Chondrocyte (in vitro differentiated cells): Measurements from ENCODE around the gene ZNF397. TPM values are rescaled to one million over a fixed set of nuclear protein-coding genes. Genes with fewer than 3 reads are reported as not detected.

Source experiments
- DNase-seq: peaks from one replicate; pipeline ENCODE4 v3.0.0; 2021; ENCODE audit warnings: mixed read lengths, low spot score
- H3K27ac Mint-ChIP-seq: one replicate; pipeline ENCODE4 v1.8.0; 2021; ENCODE audit warnings: mild to moderate bottlenecking, moderate library complexity, mixed read lengths; ENCODE audit not compliant: unreplicated experiment
- H3K27me3 Mint-ChIP-seq: 2 replicates; pipeline ENCODE4 v1.8.0; 2021; ENCODE audit warnings: low read depth, mixed read lengths
- H3K36me3 Mint-ChIP-seq: 2 replicates; pipeline ENCODE4 v1.8.0; 2021; ENCODE audit warnings: low read depth, mixed read lengths
- H3K4me1 Mint-ChIP-seq: 2 replicates; pipeline ENCODE4 v1.8.0; 2021; ENCODE audit warnings: low read depth, mild to moderate bottlenecking, mixed read lengths
- H3K4me3 Mint-ChIP-seq: one replicate; pipeline ENCODE4 v1.8.0; 2021; ENCODE audit warnings: mild to moderate bottlenecking, moderate library complexity, mixed read lengths; ENCODE audit not compliant: unreplicated experiment
- H3K9me3 Mint-ChIP-seq: 2 replicates; pipeline ENCODE4 v1.8.0; 2021; ENCODE audit warnings: low read depth, mixed read lengths
- total RNA-seq: library from RNA; stranded (reverse); gene quantifications from 3 replicates; pipeline ENCODE4 v1.2.1, GENCODE V29; 2021
- TF ChIP-seq, protein P1 (sequence below): fragments of 200-600 bp; sonication (generic); IDR thresholded peaks from 2 replicates; pipeline ENCODE4 v1.5.0; 2021; ENCODE audit warnings: antibody characterized with exemption, mild to moderate bottlenecking, moderate library complexity

Gene ZNF397
- total RNA-seq, 1 donor from 2014 or later, result 12.1 TPM

DNA sequence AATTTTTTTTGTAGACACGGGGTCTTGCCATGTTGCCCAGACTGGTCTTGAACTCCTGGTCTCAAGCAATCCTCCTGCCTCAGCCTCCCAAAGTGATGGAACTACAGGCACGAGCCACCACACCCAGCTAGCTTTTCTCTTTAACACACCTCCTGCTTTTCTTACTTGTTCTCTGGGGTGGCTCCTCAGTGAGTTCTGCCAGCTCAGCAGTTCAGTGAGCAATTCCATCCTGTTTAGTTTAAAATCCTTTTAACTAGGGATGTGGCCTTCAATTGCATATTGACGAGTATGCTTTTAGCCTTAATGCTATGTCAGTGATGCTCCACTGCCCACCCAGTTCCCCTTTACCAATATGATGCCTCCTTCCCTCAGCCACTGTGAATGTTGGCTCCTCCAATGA is 16.1 kb downstream of the ZNF397 start:
- Mint-ChIP-seq H3K36me3 (peaks cover 55% of the 10 kb centered on the region), H3K27me3 (no peaks in the 10 kb centered on the region)

DNA sequence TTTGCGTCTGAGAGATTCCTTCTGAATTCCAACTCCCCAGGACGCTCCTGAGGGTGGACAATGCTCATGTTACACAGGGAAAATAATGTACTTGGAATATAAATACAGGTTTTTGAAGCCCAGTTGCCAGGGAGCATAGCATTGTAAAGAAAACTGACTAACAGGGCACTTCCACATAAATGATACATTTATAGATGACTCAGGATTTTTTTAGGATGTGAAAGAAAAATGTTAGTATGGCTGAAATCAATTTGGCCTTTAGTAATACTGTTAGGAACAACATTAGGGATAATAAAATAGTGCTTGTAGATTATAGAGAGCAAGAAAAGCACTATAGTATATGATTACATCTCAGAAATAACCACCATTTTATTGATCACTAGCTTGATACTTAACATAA is 23.6 kb downstream of the ZNF397 start:
- Mint-ChIP-seq H3K27me3 (no peaks in the 10 kb centered on the region), H3K9me3 (peaks cover 11% of the 10 kb centered on the region), H3K36me3 (peaks cover 50% of the 10 kb centered on the region), H3K27ac (no peak overlapping the region), H3K4me3 (no peak overlapping the region), H3K4me1 (no peaks in the 10 kb centered on the region)
- TF ChIP-seq, protein P1, sequence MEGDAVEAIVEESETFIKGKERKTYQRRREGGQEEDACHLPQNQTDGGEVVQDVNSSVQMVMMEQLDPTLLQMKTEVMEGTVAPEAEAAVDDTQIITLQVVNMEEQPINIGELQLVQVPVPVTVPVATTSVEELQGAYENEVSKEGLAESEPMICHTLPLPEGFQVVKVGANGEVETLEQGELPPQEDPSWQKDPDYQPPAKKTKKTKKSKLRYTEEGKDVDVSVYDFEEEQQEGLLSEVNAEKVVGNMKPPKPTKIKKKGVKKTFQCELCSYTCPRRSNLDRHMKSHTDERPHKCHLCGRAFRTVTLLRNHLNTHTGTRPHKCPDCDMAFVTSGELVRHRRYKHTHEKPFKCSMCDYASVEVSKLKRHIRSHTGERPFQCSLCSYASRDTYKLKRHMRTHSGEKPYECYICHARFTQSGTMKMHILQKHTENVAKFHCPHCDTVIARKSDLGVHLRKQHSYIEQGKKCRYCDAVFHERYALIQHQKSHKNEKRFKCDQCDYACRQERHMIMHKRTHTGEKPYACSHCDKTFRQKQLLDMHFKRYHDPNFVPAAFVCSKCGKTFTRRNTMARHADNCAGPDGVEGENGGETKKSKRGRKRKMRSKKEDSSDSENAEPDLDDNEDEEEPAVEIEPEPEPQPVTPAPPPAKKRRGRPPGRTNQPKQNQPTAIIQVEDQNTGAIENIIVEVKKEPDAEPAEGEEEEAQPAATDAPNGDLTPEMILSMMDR, result no peak
- DNase-seq, result no peak

More for the DNA sequence above, 16.1 kb downstream of the ZNF397 start:
- TF ChIP-seq, protein P1, result no peak
- Mint-ChIP-seq H3K4me3 (no peak overlapping the region), H3K4me1 (no peaks in the 10 kb centered on the region), H3K9me3 (peaks cover 40% of the 10 kb centered on the region), H3K27ac (no peak overlapping the region)
- DNase-seq, result no peak

GRCh38 chr18:35267161-35267651 is 26.4 kb downstream of the ZNF397 start:
- no peak overlapping the region for H3K27ac Mint-ChIP-seq
- H3K4me3 Mint-ChIP-seq, result peak overlapping the region; percentile 28
- no peaks in the 10 kb centered on the region for H3K4me1 Mint-ChIP-seq
- peaks cover 34% of the 10 kb centered on the region for H3K36me3 Mint-ChIP-seq
- no peak for DNase-seq
- H3K9me3 Mint-ChIP-seq, result peaks cover 11% of the 10 kb centered on the region
- TF ChIP-seq, protein P1, result no peak
- H3K27me3 Mint-ChIP-seq, result no peaks in the 10 kb centered on the region

GRCh38 chr18:35267809-35268208 is 27.0 kb downstream of the ZNF397 start:
- peaks cover 29% of the 10 kb centered on the region for H3K36me3 Mint-ChIP-seq
- H3K4me1 Mint-ChIP-seq, result no peaks in the 10 kb centered on the region
- H3K27ac Mint-ChIP-seq, result no peak overlapping the region
- H3K4me3 Mint-ChIP-seq, result no peak overlapping the region
- H3K9me3 Mint-ChIP-seq, result peaks cover 15% of the 10 kb centered on the region
- TF ChIP-seq, protein P1, result no peak
- no peaks in the 10 kb centered on the region for H3K27me3 Mint-ChIP-seq
- no peak for DNase-seq

DNA sequence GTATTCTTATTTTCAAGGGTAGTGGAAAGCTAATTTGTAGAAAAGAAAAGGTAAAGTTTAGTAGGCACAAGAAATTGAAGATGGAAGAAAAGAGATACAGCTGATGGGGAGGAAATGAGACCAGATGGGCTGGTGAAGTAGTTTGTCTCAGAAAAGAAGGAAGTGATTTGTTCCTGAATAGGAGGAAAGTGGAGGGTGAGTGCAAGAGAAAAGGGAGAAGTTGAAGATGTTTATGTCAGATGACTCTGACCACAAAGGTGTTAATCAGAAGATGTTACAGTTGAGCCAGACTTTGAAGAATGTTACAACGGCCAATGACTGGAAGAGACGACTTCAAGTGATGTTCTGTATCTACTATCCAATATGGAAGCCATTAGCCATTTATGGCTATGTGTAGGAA is 28.0 kb downstream of the ZNF397 start:
- H3K27me3 Mint-ChIP-seq, result no peaks in the 10 kb centered on the region
- H3K4me3 Mint-ChIP-seq, result no peak overlapping the region
- H3K4me1 Mint-ChIP-seq, result no peaks in the 10 kb centered on the region
- TF ChIP-seq, protein P1, result no peak
- no peak for DNase-seq
- peaks cover 25% of the 10 kb centered on the region for H3K36me3 Mint-ChIP-seq
- H3K9me3 Mint-ChIP-seq, result peaks cover 20% of the 10 kb centered on the region
- H3K27ac Mint-ChIP-seq, result no peak overlapping the region
